ENCODE measurements around the gene NLGN2.

Gene NLGN2

GRCh38 chr17:7464081-7464480 is 56.4 kb downstream of the NLGN2 start:
- H3K36me3 ChIP-seq (replicated peaks) = peaks cover 23% of the 10 kb centered on the region
- H3K4me3 ChIP-seq = no peak overlapping the region
- no peaks in the 10 kb centered on the region for H3K27me3 ChIP-seq (ENCODE audit: low read depth)
- in situ Hi-C loops (cut with MboI; ENCODE audit: low sequenced_read_pairs) = no loop called here
- no peaks in the 10 kb centered on the region for H3K4me1 ChIP-seq
- DNase-seq (ENCODE audit: low spot score in 2 of 2) = no peak
- H3K9me3 ChIP-seq = no peaks in the 10 kb centered on the region

GRCh38 chr17:7465597-7466275 is 58.1 kb downstream of the NLGN2 start:
- Histone ChIP-seq H3K4me1 (no peaks in the 10 kb centered on the region), H3K4me3 (no peak overlapping the region), H3K36me3 (replicated peaks) (peaks cover 23% of the 10 kb centered on the region), H3K9me3 (no peaks in the 10 kb centered on the region), H3K27me3 (ENCODE audit: low read depth) (no peaks in the 10 kb centered on the region)
- no peak for DNase-seq (ENCODE audit: low spot score in 2 of 2)
- in situ Hi-C loops (cut with MboI; ENCODE audit: low sequenced_read_pairs) = no loop called here

- H3K27me3 ChIP-seq (ENCODE audit: low read depth) = no peaks in the 10 kb centered on the region
- H3K4me1 ChIP-seq = no peaks in the 10 kb centered on the region
- H3K4me3 ChIP-seq = no peak overlapping the region
- H3K9me3 ChIP-seq = no peaks in the 10 kb centered on the region
- in situ Hi-C loops (cut with MboI; ENCODE audit: low sequenced_read_pairs) = no loop called here
- DNase-seq (ENCODE audit: low spot score in 2 of 2) = no peak
- peaks cover 23% of the 10 kb centered on the region for H3K36me3 ChIP-seq (replicated peaks)
Measured at GRCh38 chr17:7466318-7466638, 58.6 kb downstream of the NLGN2 start.

GRCh38 chr17:7466639-7467341 is 59.1 kb downstream of the NLGN2 start:
- no peaks in the 10 kb centered on the region for H3K4me1 ChIP-seq
- no peaks in the 10 kb centered on the region for H3K27me3 ChIP-seq (ENCODE audit: low read depth)
- peaks cover 23% of the 10 kb centered on the region for H3K36me3 ChIP-seq (replicated peaks)
- no peak for DNase-seq (ENCODE audit: low spot score in 2 of 2)
- H3K9me3 ChIP-seq = no peaks in the 10 kb centered on the region
- in situ Hi-C loops (cut with MboI; ENCODE audit: low sequenced_read_pairs) = no loop called here
- H3K4me3 ChIP-seq = no peak overlapping the region

- Histone ChIP-seq H3K4me1 (no peaks in the 10 kb centered on the region), H3K4me3 (no peak overlapping the region), H3K36me3 (replicated peaks) (peaks cover 23% of the 10 kb centered on the region), H3K9me3 (no peaks in the 10 kb centered on the region), H3K27me3 (ENCODE audit: low read depth) (no peaks in the 10 kb centered on the region)
- no peak for DNase-seq (ENCODE audit: low spot score in 2 of 2)
- in situ Hi-C loops (cut with MboI; ENCODE audit: low sequenced_read_pairs) = no loop called here
Measured at GRCh38 chr17:7467498-7467897, 59.9 kb downstream of the NLGN2 start.

GRCh38 chr17:7468290-7468689 is 60.6 kb downstream of the NLGN2 start:
- Histone ChIP-seq H3K9me3 (no peaks in the 10 kb centered on the region), H3K4me1 (no peaks in the 10 kb centered on the region), H3K4me3 (no peak overlapping the region), H3K36me3 (replicated peaks) (peaks cover 16% of the 10 kb centered on the region), H3K27me3 (ENCODE audit: low read depth) (no peaks in the 10 kb centered on the region)
- in situ Hi-C loops (cut with MboI; ENCODE audit: low sequenced_read_pairs) = no loop called here
- DNase-seq (ENCODE audit: low spot score in 2 of 2) = no peak

GRCh38 chr17:7468804-7469389 is 61.3 kb downstream of the NLGN2 start:
- H3K4me3 ChIP-seq = no peak overlapping the region
- no peak for DNase-seq (ENCODE audit: low spot score in 2 of 2)
- no peaks in the 10 kb centered on the region for H3K27me3 ChIP-seq (ENCODE audit: low read depth)
- in situ Hi-C loops (cut with MboI; ENCODE audit: low sequenced_read_pairs) = no loop called here
- no peaks in the 10 kb centered on the region for H3K4me1 ChIP-seq
- H3K9me3 ChIP-seq = no peaks in the 10 kb centered on the region
- peaks cover 10% of the 10 kb centered on the region for H3K36me3 ChIP-seq (replicated peaks)
